GOT3 (cell line): ENCODE data around the gene RAB10.
"Not testable (repeated sequence)": the region's sequence is repeated elsewhere in the genome, so short reads cannot be mapped to it uniquely, and the experiment has no call there.

Experiments
- DNase-seq: peaks from one replicate; lab custom pipeline; 2025; ENCODE audit warnings: mixed read lengths; lab: John Stamatoyannopoulos, UW

RAB10 gene

DNA sequence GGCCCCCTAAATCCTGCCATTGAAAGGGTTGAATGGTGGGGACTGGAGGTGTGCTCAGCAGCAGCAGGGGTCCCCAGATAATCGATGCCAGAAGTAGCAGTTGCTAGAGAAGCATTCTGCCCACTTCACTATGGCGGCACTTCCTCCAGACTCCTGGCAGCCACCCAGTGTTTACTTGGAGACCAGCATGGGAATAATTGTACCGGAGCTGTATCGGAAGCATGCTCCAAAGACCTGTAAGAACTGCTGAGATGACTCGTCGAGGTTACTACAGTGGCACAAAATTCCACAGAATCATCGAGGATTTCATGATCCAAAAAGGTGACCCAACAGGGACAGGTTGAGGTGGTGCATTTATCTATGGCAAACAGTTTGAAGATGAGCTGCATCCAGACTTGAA lies 128.0 kb downstream of the RAB10 start:
- DNase-seq = no peak

DNA sequence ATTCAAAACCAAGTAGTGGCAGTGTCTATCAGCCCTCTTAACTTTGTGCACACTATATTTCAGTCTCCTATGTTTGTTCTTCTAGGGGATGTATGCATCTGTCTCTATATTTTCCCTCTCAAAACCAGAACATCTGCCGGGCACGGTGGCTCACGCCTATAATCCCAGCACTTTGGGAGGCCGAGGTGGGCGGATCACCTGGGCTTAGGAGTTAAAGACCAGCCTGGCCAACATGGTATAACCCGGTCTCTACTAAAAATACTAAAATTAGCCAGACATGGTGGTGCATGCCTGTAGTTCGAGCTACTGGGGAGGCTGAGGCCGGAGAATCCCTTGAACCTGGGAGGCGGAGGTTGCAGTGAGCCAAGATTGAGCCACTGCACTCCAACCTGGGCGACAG lies 129.1 kb downstream of the RAB10 start:
- DNase-seq = no peak

DNA sequence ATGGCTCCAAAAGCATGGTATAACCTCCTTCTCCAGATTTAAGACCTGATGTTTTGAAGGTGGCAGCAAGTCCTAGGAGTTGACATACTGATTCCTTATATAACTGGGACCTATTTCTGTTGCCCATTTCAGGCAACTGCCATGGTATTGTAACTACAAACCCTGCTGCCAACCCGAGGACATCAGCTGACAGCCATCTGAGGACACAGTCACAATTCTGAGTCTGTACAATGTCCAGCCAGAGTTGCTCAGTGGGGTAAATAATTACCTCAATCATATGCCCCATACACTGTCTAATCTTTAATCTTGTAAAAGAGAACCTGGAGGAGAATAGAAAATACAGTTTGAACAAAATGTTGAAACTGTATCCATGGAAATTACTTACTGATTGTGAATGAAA lies 130.3 kb downstream of the RAB10 start:
- DNase-seq = no peak

DNA sequence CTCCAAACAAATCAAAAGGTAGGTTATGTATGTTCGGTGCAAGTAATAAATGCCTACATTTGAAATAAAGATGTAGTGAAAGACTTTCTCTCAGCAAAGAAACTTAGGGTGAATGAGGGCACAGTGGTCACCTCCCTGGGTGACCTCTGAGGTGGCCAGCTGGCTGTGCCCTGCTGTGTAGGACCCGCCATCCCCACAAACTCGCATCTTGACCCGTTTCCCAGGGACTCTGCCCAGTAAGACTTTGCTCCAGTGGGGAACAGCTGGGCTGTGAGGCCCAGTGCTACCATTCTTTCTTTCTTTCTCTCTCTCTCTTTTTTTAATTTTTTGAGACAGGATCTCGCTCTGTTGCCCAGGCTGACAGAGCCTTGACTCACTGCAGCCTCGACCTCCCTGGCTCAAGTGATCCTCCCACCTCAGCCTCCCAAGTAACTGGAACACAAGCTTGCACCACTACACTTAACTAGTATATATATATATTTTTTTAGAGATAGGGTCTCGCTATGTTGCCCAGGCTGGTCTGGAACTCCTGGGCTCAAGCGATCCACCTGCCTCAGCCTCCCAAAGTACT lies 130.8 kb downstream of the RAB10 start:
- DNase-seq = no peak

DNA sequence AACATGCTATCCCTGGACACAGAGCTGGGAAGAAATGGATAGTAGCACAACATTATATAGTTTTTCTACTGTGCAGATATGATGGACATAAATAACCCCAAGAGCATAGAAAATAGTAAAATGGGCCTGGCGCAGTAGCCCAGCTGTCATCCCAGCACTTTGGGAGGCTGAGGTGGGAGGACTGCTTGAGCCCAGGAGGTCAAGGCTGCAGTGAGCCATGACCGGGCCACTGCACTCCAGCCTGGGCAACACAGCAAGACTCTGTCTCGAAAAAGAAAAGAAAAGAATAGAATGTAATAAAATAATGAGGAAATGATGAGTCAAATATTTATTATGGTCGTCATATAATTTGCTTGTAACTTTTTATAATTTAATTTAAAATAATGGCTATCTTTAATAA lies 131.5 kb downstream of the RAB10 start:
- no peak for DNase-seq

DNA sequence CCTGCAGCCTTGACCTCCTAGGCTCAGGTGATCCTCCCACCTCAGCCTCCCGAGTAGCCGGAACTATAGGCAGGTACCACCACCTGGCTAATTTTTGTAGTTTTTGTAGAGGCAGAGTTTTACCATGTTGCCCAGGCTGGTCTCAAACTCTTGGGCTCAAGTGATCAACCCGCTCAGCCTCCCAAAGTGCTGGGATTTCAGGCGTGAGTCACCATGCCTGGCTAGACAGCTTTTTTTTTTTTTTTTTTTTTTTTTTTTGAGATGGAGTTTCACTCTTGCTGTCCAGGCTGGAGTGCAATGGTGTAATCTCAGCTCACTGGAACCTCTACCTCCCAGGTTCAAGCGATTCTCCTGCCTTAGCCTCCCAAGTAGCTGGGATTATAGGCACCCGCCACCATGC lies 132.7 kb downstream of the RAB10 start:
- not testable (repeated sequence) for DNase-seq

DNA sequence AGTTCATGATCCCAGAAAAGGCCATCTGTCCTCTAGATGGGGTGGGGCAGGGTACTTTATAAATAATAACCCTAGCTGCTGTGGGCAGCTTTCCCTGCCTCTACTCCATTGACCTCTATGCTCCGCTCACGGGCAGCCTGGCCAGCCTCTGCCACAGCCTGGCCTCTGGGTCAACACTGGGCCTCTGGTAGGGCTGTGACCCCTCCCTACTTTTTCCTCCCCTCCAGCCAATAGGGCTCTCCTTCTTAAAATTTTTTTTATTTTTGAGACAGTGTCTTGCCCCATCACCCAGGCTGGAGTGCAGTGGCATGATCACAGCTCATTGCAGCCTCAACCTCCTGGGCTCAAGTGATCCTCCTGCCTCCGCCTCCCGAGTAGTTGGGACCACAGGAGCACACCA lies 134.9 kb downstream of the RAB10 start:
- no peak for DNase-seq

DNA sequence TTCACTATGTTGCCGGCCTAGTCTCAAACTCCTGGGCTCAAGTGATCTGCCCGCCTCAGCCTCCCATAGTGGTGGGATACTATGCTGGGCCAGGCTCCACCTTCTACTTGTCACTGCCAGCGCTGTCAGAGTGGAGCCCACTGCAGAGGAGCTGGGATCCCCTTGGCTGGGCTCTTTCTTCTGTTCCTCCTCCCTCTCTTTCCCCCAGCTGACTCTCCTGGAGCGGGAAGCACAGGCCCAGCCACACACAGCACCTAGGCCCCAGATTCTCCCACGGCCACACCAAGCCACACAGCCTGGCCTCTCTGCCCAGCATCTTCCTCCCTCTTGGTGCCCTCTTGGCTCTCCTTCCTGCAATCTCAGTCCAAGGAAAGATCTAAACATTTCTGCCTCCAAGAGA lies 135.3 kb downstream of the RAB10 start:
- DNase-seq = no peak

DNA sequence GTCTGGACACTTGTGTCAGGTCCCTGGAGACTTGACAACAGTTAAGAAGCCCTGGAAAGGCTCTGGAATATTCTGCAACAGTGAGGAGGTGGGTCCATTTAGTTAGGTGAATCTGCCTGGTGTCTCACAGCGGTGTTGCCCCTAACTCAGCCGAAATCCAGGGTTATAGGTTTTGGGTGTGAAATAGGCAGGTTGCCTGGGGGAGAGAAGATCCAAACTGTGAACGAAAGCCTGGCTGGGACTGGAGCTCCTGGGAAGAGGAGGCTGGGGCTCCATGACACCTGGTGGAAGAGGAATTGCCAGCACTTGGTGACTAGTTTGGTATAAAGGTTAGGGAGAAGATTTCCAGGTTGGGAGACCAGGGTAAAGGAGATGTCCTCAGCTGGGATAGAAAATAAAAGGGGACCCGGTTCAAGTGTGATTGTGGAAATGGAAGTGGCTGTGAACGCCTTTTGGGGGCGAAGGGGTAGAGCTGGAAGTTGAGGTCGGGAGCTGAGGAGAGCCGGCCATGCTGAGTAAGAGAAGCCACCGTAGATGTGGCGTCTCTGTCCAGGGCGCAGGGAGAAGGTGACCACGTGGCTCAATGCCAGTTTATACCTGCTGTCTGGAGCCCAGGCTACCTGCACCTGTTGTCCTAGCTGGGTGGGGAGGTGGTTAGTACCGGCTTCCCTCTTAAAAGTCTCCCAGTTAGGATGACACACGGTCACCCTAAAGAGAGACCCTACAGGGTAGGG lies 136.0 kb downstream of the RAB10 start:
- DNase-seq = no peak

DNA sequence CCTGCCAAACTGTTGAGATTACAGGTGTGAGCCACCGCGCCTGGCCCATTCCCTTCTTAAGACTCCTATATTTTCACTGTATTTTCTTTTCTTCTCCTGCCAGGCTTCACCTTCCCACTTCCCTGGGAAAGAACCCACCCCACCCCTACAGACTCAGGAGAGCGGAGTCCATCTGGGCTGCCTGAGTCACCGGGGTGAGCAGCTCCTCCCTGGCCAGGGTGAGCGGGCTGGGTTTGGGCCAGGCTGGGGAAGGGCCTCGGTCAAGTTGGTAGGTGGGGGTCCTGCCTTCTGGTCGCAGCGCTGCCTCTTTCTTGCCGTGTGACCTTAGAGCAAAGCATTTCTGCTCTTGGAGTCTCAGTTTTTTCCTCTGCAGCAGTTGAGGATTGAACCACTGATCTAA lies 136.9 kb downstream of the RAB10 start:
- no peak for DNase-seq

DNA sequence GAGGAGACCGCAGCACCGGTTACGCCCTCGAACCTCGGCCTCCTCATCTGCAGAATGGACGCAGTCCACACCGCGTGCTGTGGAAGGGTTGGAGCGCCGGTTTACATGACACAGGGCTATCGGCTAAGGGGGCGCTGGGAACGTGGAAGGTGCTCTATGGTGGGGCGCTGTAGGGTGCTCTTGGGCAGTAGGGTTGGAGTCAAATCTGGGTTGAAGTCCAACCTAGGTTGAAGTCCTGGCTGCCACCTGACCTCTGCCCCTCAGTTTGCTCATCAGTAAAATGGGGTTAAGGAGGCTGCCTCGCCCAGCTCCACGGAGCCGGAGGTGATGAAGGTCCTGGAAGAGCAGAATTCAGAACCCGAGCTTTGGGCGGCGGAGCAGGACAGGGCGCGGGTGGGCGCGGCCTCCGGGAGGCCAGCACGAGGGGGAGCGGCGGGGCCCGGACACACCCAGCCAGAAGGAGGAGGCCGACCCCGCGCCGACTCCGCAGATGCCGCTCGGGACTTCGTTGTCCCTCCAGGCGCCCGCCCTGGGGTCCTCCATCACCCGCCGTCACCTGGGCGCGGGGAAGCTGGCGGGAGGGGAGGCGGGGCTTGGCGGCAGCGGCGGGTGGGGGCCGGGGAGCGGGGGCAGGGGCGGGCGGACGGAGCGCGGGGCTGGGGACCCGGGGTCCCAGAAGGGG lies 138.4 kb downstream of the RAB10 start:
- DNase-seq = no peak

DNA sequence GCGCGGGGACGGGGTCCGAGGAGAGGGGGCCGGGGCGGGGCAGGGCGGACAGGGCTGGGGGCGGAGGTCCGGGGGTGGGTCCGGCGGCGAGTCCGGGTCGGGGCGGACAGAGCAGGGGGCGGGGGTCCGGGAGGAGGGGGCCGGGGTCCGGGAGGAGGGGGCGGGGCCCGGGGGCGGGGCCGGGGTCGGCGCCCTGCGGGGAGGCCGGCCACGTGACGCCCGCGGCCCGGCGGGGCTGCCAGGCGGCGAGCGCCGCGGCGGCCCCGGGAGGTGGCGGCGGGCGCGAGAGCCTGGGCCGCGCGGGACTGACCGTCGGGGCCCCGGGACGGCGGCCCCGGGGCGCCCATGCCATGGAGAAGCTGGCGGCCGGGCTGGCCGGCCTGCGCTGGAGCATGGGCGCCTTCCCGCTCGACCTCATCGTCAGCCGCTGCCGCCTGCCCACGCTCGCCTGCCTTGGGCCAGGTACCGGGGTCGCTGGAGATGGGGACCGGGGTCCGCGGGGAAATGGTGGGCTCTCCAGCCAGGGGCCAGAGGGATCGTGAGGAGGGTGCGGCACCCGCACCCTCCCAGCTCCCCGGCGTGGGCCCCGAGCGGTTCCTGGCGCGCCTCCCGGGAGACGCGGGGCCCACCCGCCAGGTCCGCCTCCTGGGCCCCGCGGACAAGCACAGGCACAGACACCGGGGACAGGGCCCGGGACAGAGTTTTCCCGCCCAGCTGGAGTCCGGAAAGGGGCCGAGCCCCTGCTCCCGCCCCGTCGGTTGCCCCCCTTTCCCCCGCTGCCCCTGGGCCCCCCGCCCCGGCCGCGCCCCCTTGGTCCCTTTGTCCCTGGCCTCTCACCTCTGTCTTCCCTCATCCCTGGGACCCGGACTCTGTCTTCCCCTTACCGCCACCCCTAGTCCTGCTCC lies 139.2 kb downstream of the RAB10 start, which contains the start of gene GAREM2:
TSS of gene GAREM2 (plus strand) at position 218 of the 905 bp plus-strand sequence. CDS start at position 351, 133 bp downstream.
- no peak for DNase-seq

DNA sequence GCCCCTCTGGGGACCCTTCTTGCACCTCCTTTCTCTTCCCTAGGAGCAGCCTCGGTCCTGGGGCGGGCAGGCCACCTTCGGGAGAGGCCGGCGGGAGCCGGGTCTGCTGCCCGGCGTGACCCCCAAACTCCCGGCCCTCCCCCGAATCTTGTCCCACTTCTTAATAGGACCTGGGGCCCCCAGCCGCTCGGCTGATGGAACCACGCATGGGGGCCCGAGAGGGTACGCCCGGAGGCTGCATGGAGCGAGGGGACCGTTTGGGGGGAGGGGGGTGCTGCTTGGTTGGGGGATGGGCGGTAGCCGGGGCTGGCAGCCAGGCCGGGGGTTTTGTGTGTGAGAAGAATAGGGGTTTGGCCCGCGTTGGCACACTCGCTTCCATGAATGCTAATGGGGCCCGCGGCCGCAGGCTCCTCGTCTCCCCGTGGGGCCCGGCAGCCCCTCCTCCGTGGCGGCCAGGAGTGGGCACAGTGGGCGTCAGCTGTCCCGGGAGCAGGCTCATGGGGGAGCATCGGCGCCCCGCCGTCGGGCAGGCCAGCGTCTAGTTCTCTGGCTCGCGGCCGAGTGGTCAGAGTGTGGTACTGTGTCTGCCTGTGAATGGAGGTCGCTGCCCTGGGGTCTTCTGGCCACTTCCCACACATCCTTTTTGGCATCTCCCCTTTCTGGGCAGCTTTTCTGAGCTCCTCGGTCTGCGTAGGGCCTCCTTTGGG lies 140.0 kb downstream of the RAB10 start:
- DNase-seq = no peak

DNA sequence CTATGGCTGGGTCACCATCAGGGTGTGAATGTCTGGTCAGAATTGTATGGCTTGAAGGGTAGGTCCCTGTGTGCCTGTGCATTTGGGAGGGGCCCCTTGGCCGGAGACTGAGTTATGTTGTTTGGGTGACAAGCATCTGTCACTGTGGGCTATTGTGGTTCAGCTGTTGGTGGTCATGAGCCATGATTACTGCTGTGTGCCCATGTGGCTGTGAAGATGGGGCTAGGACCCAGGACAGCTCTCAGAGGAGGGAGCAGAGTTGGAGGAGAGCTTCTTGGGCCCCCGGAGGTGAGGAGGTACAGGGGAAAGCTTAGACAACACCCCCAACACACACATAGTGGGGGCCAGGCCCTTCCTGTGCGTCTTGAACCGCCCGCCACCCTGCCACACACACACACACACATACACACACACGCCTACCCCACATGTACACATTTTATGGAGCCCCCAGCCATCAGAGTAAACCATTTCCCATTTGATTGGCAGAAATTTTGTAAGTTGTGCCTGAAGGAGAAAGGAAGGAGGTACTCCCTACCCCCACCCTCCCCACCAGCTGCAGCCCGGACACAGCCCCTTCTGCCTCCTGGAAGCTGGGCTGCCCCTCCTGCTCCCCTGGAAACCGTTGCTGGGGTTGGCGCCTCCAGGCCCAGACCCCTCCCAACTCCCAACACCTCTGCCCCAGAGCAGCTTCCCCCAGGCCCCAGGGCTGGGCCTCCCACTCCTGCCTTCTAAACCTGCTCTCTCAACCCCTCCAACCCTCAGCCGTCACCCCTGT lies 141.0 kb downstream of the RAB10 start:
- no peak for DNase-seq

DNA sequence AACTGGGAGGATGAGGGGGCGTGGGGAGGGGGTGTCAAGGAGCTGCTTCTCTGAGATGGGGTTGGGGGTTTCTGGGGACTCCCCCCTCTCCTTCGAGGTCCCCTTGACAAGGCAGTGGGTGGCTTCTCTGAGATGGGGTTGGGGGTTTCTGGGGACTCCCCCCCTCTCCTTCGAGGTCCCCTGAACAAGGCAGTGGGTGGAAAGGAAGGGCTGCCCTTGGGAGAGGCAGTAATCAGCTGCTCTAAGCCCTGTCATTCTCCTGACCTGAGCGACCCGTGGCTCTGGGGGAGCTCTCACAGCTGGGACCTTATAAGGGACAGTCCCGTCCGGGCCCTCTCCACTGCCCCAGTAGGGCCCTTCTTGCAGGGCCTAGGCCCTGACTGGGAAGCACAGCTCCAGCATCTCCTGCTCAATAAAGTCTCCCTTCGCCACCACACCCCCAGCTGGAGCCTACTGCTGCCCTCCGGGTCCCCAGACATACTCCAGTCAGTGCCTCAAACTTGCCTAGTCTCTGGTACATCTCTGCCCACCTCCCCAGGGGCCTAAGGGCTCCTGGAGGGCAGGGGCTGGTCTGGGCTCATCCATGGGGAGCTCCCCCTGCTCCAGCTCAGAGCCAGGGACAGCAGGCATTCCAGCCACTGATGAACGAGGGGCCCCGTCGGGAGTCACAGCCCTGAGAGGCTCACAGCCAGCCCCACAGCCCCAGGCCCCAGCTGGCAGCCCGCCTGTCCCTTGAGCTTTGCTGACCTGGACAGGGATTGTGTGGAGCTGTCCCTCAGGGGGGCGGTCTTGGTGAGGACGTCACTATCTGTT lies 141.8 kb downstream of the RAB10 start:
- no peak for DNase-seq

DNA sequence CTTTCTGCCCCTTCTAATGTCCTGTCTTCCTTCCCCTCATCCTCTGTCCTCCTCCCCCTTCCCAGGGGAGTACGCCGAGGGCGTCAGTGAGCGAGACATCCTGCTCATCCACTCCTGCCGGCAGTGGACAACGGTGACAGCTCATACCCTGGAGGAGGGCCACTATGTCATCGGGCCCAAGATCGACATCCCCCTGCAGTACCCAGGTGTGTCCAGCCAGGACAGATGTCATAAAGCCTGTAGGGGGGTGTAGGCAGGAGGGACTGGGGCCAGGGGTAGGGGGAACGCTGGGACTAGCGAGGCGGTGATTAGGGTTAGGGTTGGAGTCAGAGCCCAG lies 142.4 kb downstream of the RAB10 start:
- DNase-seq = no peak

DNA sequence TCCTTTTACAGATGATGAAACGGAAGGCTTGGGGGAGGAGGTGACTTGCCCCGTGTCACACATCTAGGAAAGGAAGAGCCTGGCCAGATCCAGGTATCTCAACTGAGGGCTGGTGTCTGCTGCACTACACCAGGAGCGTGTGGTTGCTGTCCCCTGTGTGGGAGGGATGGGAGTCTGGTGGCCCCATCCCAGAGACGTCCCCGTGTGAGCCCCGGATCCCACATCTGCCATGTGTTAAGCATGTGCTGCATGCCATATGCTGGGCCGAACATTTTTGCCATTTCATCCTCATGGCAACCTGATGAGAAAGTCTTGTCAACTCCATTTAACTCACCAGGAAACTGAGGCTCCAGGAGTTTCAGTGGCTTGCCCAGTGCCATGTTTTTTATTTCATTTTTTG lies 143.2 kb downstream of the RAB10 start:
- DNase-seq = no peak

DNA sequence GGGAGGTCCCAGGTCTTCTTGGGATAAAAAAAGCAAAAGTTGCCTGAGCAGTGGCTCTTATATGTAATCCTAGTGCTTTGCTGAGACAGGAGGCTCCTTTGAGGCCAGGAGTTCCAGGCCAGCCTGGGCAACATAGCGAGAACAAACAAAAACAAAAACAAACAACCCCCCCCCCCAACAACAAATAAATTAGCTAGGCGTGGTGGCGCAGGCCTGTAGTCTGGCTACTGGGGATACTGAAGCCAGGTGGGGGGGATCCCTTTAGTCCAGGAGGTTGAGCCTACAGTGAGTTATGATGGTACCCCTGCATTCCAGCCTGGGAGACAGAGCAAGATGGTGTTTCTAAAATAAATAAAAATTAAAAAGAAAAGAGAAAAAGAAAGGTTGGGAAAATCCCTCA lies 144.4 kb downstream of the RAB10 start:
- DNase-seq = no peak

DNA sequence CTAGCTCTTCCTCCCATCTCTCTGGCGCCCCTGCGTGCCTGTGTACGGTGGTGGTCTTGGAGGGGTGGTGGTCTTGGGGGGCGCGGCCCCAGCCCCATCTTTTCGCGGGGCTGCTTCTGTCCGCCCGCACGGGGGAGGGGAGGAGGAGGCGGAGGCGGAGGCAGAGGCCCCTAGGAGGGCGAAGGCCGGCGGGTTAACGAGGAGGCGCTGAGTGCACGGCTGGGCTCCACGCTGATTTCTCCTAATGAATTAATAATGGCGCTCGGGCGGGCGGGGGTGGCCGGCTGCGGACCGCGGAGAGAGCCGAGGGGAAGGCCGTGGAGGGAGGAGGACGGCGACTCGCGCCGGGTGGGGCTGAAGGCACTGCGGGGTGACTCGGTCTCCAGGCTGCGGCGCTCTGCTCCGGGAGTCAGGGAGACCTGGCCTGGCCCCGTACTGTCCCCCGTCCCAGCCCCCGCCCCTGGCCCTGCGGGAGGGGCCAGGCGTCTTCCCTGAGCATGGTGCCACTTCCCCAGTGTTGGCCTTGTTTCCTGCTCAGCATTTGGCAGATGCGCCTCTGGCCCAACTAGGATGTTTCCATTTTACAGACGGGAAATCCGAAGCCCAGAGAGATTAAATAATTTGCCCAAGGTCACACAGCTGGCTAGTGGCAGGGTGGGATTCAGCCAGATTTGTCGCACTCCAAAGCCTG lies 145.0 kb downstream of the RAB10 start:
- no peak for DNase-seq
